ENCODE data around the gene GPR146.
"Not testable (repeated sequence)": the region's sequence is repeated elsewhere in the genome, so short reads cannot be mapped to it uniquely, and the experiment has no call there.

The GPR146 gene

GRCh38 chr7:1026721-1027161, 17.6 kb upstream of the GPR146 start:
- no peak for DNase-seq

- no peak for DNase-seq
These were observed 16.9 kb upstream of the GPR146 start for GRCh38 chr7:1027242-1028043.

GRCh38 chr7:1028044-1028770, 16.1 kb upstream of the GPR146 start:
- peak; percentile 87 for DNase-seq

DNA sequence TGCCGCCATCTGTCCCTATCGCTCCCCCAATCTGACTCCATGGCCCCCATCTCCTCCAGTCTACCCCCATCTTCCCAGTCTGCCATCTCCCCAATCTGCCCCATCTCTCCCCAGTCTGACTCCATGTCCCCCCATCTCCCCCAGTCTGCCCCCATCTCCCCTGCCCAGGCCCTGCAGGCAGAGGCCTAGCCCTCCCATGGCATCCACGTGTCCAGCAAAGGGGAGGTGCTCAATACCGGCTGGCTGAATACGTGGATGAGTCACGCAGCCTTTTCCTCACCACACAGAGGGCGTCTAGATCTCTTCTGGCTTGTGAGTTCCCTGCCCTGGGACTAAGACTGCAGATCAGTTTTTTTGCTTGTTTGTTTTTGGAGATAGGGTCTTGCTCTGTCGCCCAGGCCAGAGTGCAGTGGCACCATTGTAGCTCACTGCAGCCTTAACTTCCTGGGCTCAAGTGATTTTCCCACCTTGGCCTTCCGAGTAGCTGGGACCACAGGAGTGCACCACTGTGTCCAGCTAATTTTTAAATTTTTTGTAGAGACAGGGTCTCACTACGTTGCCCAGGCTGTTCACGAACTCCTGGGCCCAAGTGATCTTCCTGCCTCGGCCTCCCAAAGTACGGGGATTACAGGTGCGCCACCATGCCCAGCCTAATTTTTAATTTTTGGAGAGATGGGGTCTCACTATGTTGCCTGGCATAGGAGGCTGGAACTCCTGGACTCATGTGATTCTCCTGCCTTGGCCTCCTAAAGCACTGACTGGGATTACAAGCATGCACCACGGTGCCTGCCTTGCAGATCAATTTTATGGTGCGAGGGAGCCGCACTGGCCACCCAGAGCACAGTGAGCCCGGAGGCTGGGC, 15.3 kb upstream of the GPR146 start:
- peak; percentile 54 for DNase-seq

DNA sequence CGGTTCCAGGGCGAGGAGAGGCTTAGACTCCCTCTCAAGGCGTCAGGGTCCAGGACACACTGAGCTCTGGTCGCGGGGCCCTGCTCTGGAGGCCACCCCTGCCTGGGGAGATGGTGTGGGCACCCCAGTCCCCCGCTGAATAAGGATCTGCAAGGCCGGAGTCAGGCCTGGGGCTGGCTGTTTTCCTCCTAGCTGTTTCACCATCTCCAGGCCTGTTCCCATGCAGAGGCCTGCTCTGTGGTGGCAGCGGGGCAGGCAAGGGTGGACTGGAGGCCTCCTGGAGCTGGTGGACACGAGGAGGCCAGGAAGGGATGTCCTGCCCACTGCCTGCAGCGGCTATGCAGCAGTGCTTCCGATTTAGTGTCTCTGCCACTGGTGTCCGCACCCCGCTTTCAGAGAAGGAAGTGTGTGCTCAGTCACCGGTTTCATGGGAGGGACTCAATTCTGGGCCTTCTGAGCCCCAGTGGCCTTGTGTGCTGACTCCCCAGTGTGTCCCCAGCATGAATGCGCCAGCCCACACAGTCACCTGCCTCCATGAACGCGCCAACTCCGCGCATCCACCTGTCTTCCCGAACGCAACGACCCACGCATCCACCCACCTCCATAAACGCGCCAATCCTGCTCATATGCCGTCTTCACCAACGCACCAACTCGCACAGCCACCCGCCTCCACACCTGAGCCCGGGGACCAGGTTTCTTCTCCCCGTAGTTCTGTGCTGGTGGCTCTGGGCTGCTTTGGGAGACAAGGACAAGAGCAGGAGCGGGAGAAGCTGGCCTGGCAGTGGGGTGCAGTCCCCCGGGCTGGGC, 14.5 kb upstream of the GPR146 start:
- DNase-seq: no peak

- no peak for DNase-seq
These were observed 13.8 kb upstream of the GPR146 start for GRCh38 chr7:1030444-1031070.

DNA sequence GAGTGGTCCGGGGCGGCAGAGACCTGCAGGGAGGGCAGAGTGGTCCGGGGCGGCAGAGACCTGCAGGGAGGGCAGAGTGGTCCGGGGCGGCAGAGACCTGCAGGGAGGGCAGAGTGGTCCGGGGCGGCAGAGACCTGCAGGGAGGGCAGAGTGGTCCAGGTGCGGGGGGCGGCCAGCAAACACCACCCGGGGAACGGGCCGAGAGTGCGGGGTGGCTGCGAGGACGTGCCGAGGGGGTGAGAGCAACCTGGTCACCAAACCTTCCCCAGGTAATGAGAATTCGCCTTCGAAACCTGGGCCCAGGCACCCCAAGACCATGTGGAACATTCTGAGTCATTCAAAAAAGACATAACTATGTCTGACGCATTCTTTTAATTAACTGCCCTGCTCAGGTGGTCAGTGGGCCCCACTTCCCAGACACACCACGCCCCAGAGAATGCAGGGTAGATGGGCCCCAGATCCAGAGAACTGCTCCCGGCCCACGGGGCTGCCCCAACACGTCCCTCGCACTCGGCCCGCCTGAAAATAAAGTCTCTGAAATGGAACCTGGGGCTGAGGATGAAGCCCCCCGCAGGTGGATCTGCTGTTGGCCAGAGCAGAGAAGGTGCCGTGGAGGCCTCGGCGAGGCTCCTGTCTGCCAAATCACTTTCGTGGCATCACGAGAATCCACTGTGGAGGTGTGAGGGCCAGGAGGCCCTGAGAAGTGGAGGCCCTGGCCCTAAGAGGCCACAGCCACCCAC, 12.5 kb upstream of the GPR146 start:
- DNase-seq: no peak

- DNase-seq: no peak
These were observed 11.7 kb upstream of the GPR146 start for GRCh38 chr7:1032536-1033181.

- DNase-seq: no peak
These were observed 10.7 kb upstream of the GPR146 start for GRCh38 chr7:1033546-1034145.

DNA sequence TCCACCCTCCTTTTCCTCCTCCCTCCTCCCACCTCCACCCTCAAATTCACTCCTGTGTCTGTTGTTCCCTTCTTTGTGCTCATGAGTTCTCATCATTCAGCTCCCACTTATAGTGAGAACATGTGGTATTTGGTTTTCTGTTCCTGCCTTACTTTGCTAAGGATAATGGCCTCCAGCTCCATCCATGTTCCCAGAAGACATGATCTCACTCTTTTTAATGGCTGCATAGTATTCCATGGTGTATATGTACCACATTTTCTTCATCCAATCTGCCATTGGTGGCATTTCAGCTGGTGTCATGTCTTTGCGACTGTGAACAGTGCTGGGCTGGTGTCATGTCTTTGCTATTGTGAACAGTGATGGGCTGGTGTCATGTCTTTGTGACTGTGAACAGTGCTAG, 9.6 kb upstream of the GPR146 start:
- not testable (repeated sequence) for DNase-seq

DNA sequence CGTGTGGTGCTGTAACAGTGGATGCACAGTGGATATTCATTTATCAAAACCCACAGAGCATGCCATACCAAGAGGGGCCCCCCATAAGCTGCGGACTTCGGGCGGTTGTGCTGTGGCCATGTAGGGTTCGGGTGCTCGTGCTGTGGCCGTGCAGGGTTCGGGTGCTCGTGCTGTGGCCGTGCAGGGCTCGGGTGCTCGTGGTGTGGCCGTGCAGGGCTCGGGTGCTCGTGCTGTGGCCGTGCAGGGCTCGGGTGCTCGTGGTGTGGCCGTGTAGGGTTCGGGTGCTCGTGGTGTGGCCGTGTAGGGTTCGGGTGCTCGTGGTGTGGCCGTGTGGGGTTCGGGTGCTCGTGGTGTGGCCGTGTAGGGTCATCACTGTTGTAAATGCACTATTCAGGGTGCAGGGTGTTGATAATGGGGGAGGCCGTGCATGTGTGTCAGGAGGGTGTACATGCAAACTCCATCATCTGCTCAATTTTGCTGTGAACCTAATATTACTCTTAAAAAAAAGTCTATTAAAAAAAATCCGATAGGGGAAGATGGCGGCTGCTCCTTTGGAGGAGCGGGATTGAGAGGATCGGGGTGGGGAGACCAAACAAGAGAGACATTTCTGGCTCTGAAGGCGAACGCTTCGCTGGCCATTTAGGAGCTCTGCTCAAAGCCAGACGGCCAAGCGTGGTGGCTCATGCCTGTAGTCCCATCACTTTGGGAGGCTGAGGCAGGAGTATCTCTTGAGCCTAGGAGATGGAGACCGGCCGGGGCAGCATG, 8.0 kb upstream of the GPR146 start:
- DNase-seq: not testable (repeated sequence)

GRCh38 chr7:1040233-1040632, 4.1 kb upstream of the GPR146 start:
- DNase-seq: not testable (repeated sequence)

GRCh38 chr7:1040790-1041189, 3.6 kb upstream of the GPR146 start:
- no peak for DNase-seq

DNA sequence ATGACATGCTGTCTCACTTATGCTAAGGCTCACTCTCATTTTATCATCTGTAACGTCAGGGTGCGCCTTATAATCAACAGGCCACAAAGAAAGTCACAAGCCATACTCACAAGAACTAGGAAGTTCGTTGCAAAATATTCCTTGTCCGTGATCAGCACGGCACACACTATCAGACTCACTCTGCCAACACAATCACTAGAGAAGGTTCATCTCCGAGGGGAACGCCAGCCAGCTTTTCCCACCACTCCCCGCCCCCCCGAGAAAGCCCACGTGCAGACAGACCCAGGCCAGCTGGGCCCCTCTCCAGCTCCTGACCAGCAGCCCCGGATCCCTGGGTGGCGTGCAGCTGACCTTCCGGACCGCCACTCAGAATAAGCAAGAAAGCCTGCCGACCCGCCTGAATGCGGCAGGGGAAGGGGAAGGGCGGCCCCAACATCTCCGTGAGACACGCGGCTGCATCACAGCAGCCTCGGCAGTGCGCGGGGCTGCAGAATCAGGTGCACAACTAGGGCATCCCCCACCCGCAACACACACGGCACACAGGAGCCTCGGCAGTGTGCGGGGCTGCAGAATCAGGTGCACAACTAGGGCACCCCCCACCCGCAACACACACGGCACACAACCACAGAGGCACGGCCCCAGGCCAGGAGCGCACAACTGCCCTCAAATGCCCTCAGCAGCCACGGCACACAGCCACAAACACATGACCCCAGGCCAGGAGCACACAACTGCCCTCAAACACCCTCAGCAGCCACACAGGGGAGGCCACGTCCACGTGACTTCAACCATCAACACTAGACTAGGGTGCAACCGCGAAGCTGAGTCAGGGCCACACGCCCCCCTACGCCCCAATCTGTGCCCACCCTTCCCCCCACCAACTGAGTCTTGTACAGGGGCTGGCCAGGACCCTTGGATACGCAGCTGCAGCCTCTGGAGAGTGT, 2.5 kb upstream of the GPR146 start:
- no peak for DNase-seq

- DNase-seq: no peak
These were observed 1.9 kb upstream of the GPR146 start for GRCh38 chr7:1042492-1042833.

DNA sequence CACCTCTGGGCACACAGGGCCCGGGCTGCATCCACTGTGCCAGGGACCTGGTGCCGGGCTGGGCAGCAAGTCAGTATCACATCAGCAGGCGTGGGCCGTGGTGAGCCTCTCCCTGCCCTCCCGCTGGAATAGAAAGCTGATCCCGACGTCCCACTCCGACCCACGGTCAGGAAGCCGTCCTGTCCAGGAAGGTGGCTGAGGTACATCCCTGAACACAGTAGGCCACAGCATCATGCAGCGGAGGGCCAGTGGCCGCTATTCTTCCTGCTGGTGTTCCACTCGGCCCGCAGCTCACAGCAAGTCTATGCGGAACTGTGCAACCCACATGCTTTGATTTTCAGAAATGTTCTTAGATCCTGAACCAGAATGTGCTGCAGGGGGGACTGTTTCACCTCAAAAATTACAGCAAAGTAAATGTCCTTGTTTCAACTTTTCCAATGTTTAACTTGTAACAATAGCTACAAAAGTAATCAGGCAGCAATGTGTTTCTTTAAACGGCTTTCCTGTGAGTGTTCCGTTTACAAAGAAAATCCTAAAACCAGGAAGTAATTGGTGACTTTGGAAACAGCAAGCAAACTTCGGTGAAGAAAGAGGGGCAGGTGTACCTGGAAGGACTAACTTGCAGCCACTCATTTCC, 676 bp upstream of the GPR146 start:
- DNase-seq: no peak

Measured in stimulated activated CD4-positive, alpha-beta T cell treated with anti-CD3 and anti-CD28 coated beads, Interleukin-12 subunit alpha, Interleukin-12 subunit beta, amount 100 ng/mL, for 4 hours (primary cell).